GM12873 (cell line): ENCODE results near the gene CAPS.

Experiments
- CTCF ChIP-seq: IDR thresholded peaks from 2 replicates; pipeline ENCODE4 v1.5.1; 2012; ENCODE audit warnings: low read depth, mild to moderate bottlenecking, moderate library complexity, low read length, control low read depth; ENCODE audit not compliant: insufficient read depth; ENCODE audit errors: missing control alignments

CAPS gene

GRCh38 chr19:5890099-5890498 is 24.0 kb upstream of the CAPS start:
- TF ChIP-seq CTCF: no peak

GRCh38 chr19:5891572-5891937 is 22.5 kb upstream of the CAPS start:
- no peak for TF ChIP-seq CTCF

GRCh38 chr19:5891938-5892771 is 21.9 kb upstream of the CAPS start:
- peak; percentile 53 for TF ChIP-seq CTCF

GRCh38 chr19:5892772-5893275 is 21.2 kb upstream of the CAPS start:
- no peak for TF ChIP-seq CTCF

GRCh38 chr19:5893296-5893903 is 20.7 kb upstream of the CAPS start:
- no peak for TF ChIP-seq CTCF

- TF ChIP-seq CTCF: no peak
These were observed 19.9 kb upstream of the CAPS start for GRCh38 chr19:5893907-5894703.
